Activated naive CD4-positive, alpha-beta T cell (primary cell): Measurements from ENCODE around the gene EBF3.

ENCODE experiments used
- DNase-seq, 4 experiments: peaks; one replicate each; lab custom pipeline; 2025; lab: John Stamatoyannopoulos, UW

The EBF3 gene

DNA sequence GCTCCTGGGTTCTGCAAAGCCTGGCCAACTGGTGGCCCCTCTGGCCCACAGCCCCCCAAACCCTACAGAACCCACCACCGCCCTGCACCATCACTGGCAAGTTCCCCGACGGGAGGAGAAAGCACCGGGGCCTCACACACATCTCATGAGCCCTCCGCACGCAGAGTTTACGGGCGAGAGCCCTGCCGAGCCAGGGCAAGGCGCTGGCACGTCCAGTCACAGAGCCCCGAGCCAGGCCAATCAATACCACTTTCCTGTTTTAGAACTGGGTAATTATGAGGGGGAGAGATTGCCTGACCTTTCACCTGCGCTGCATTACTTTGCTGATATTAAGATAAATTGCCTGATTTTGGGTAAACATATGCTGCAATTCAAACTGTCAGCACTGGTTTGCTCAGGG is 113.3 kb downstream of the EBF3 start:
- DNase-seq = no peak

DNA sequence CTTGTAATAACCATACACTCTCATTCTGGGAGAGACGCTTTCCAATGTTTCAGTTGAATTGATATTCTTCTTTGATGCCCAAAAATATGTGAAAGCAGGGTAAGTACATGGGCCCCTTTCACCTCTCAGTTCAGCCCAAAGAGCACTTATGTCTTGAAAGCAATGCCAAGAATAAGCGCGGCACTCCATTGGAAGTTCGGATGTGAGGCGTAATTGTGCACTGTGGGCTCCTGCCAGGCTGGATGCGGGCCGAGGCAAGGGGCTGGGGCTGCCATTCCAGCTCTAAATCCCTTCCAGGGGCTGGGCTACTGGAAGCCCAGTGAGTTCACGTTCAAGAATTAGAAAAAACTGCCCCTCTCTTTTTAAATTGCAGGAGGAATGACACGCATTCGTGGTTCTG is 113.8 kb downstream of the EBF3 start:
- no peak for DNase-seq

DNA sequence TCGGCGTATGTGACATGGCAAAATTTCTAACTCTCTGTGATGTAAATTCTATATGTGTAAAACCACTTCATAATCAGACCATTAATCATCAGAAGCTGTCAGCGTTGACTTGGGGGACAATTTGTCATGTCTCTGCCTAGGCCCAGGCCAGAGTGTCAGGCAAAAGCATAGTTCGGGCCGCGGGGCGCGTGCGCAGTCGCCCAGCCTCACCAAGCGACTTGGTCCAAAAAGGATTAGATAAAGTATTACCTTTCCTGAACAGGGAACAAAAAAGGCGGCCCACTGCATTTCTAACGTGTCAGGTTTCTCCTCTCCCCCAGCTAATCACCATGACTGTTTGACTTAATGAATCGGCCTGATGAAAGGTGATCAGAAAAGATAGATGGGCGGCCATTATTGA is 114.2 kb downstream of the EBF3 start:
- no peak for DNase-seq

DNA sequence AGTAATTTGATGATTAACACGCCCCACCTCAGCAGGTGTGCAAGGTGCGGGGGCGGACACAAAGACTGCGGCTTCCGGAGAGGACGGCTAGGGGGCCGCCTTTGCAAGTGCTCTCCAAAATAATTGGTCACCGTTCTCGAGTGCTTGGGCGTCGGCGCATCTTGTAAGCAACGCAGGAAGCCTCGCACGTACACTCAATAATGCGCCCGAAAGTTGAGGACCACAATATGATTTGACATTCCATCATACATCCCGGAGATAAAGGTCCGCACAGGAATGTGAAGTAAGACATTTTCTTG is 114.7 kb downstream of the EBF3 start:
- no peak for DNase-seq

DNA sequence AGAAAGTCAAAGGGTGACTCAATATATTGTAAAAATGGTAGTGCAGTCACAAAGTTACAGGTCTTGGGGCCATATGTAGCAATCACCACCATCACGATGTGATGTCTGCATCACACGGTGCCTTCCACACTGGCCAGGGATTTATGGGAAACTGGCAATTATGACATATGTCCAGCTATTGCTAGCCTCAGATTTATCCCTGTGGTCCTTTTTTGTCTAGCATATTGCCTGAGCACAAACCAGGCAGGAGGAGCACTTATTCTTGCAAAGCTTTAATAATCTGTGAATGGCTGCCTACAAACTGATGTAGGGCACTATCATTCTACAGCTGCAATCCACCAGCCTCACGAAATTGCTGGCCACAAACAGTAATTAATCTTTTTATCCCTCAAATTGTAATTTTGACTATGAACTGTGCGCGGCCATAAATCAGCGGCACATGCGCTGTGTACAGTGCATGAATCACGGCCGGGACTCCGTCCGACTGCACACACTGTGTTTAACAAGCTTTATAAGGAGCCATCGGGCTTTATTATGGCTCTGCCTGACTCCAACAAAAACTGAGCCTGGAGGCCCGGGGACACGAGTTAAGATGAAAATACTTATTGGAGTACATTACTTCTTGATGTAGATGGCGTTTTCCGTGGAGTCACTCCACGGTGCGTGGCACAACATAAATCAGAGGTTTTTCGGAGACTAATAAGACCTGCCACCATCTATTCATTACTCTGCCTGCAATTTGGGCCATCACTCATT is 115.2 kb downstream of the EBF3 start:
- no peak for DNase-seq

DNA sequence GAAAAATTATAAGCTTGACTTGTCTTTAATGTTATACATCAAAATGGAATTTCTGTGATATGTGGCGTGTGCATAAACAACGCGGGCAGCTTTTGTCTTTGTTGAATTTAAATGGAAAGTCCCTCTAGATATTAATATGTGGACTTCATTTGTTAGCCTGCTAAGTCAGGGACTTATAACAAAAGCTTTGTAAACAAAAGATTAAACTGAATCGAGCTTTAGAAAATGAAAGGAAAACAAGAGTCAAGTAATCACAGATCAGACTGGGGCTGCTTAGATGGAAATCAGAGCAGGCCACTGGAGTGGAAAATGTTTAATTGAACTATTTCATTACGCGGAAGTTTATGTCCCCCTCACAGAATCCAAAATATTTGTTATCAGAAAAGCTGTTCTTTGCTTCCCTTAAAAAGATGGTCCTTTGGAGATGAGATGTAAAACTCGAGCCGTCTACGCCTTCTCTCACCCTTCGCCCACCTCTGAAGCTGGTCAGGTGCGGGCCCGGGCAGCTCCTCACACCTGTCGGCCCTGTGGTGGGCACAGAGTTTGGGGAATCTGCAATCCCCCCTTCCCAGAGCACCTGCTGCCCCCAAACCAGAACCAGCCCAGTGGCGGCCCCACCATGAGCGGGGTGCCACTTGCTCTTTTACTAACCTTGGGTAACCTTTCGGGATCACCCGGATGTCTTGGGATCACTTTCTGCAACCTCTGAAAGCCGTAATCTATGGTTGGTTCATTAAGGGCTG is 116.2 kb downstream of the EBF3 start:
- no peak for DNase-seq

DNA sequence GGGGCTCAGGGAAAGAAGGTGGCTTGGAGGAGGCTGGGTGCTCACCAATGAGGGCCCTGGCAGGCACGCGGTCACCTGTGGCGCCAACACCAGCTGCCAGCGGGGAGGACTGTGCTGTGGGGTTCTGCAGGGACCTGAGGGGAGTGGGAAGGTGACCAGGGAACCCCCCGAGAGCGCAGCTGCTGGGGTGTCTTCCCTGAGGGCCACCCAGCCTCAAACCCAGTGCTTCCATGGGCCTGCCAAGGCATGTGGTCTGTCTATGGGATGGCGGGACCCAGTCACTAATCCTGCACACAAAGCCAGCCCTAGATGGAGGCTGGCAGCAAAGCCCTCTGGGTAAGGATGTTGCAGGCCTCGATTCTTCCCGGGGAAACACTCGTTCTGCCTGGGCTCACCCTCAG is 117.1 kb downstream of the EBF3 start:
- DNase-seq = no peak

DNA sequence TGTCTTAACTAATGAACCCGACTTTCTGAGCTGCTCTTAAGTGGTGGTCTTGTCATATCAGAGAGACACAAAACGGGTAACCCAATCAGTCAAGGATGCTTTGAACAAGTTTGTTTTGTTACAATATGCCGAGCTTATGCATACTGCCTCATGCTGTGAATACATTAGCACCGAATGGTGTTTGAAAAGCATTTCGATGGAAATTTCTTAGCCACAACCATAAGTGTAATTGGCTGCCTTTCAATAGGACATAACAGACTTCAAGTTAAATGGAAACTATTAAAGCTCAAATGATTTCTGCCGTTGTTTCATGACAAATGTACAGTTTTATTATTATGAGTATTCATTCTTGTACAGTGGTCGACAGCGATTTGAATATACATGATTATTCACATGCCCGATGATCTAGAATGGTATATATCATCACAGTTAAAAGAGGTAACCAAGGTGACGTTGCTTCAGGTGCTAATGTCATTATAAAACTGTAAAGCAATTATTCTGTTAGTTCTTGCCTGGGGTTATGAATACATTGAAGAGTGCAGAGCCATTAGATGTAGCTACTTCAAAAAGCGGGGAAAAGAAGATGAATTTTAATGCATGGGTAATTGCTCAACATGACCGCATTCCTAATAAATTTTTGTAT is 118.8 kb downstream of the EBF3 start:
- no peak for DNase-seq

DNA sequence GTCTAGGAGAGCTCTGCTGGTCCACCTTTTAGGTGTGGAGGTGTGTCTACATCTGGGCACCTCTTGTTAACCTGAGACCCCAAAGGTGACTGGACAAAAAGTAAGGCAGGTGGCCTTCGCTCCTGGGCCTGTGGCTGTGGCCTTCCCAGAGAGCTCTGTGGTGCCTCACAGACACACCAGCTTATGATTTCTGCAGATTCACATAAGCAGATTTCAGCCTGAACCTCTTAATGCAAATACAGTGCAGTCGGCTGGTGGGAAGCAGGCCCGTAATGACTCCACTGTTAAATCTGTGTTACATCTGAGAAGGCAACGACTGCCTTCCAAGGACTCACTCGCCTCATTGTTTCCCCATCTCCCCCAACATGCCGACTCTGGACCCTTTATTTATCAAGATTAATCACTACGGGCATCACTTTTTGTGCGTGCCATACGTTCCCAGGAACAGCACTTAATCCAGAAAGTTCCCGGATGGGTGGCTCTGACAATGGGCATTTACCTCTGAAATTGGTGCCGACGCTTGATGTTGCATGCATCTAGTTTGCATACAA is 119.8 kb downstream of the EBF3 start:
- no peak for DNase-seq

DNA sequence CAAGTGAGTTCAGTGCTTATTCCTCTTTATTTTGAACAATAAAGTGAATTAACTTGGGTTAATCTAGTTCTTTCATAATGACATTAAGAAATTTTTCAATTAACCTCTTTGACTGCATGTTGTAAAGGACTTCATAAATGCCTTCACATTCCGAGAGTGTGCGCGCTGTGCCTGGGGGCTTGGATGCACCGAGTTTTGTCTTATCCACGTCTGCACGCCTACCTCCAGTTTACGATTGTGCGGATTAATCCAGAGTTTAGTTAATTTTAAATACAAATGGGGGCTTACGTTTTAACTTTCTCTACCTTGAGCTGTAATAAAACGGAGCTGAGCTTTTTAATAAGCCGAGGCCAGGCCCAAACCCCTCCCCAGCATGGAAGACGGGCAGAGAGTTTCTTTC is 120.4 kb downstream of the EBF3 start:
- DNase-seq = no peak

DNA sequence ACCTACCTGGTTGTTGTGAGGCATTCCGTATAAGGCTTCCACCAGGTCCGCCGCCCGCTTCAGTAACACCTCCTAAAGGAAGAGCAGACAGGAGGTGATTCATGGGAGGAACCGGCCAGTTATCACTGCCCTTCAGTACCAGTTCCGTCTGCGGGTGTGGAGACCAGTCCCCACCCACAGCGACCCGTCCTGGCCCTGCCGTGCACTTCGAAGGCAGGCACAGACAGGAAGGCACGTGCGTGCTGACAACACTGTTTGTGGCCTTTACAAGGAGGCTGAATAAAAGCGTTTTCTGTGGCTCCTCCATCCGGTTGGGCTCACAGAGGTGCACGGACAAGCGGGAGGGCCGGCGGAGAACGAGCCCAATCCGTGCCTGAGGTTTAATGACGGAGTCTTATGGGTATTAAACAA is 120.9 kb downstream of the EBF3 start:
- DNase-seq = no peak

DNA sequence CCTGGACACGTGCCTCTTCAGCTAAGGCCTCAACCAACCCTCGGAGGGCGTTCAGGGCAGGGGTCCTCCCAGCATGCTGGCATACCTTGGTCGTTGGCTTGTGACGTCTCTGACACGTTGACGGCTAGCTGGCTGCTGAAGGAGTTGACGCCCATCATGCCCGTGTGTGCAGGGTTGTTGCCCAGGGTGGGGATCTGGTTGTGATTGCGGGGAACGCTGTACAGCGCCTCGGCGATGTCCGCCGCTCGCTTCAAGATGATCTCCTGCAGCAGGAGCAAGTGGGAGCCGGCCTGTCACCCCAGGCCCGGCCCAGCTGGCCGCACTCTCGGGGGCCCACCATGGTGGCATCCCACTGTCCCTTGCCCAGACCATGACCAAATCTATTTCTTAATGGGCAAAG is 122.0 kb downstream of the EBF3 start:
- DNase-seq = no peak

DNA sequence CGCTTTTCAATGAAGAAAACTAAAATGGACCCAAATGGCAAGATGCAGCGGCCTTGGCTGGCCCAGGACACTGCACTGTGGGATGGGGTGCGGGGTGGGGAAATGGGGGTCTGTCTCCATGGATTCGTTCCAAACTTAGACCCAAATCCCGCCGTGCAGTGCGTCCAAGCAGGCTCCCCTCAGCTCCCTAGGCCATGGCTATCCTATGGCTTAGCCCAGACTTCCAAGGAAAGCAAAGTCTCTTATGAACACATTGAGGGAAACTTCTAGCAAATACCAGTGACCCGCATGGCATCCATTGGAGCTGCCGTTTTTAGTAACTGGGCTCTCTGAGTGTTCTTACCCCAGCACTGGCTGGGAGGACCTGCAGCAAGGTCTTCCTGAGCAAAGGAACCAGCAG is 122.5 kb downstream of the EBF3 start:
- no peak for DNase-seq

DNA sequence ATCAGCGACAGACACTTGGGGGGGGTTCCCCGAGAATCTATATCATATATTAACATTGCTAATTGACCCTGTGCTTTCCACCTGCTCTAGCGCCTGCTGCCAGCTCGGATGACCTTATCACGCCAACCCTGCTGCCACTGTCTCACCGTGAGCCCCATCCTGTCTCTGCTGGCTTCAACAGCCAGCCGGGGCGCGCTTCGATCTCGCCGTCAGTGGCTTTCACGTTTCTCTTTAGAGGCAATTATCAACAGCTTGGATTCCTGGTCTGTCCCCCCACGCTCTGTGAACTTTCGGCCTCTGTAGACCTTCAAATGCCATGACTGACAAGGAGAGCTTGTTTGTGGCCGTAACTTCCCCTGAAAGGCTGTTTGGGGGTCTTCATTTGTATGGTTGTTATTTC is 123.0 kb downstream of the EBF3 start:
- DNase-seq = no peak

DNA sequence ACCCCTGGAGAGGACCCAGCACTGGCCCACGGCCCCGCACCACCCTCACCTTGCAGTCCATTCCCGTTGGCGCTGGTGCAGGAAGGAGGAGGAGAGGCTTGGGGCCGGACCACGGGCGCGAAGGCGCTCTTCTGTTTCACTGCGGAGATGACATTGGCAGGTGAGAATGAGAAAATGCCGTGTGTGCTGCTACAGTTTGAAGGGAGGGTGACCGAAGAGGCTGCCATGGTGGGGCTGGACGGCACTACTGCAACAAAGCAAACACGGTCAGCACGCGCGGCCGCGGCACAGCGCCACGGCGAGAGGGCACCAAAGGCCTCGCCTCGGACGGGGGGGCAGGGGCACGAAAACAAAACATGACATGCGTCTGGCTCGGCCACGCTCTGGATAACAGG is 123.9 kb downstream of the EBF3 start:
- DNase-seq = no peak

DNA sequence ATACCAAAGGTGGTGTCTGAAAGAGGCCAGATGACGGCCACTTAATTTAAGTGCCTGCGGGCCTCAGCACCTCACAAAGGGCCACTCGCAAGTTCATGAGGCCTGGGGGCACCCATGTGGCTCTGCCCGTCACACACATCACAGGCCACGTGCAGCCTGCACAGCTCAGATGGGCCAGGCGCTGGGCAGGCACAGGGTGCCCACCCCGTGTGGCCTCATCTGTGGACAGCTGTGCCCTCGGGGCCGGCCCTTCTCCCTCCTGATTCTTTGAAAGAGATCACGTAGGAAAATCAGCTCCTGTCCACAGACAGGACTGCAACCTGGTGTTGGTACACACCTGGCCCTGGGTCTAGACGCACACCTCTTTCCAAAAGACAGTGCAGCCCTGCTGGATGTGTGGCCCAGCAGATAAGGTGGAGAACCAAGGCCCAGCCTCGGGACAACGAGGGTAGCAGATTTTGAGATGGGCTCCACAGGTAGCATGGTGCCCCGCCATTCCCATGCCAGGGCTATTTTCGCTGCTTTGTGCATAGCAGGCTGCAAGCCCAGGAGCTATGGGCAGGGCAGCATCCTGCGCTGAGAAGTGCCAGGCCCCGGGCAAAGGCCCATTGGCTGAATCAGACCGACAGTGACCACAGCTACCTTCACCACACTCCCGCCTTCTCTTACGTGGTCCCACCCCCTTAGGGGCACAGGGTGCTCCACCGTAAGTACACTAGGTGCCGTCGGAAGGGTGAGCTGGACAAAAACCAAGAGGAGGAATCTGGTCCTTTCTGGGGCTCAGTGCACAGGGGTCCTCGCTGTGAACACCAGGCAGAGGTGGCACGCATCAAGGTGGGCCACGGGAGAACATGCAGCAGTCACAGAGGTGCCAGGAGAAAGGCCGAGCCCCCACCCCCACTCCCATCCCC is 124.5 kb downstream of the EBF3 start:
- no peak for DNase-seq

DNA sequence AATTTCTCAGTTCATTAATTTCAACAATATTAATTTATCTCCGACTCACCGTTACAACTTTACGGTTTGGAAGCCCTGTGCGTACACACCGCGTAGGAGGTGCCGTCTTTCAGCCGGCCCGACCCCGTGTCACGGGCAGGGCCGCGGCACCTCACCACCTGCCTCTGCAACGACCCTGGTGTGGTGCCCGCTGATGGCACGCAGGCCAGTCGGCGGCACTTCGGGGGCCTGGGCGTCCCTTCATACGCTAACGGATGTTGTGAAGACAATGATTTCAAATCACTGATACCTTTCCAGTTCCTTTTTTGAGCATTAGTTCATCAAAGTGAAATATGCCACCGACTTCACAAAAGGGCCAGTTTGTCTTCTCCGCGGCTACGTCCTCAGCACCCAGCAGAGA is 125.3 kb downstream of the EBF3 start:
- DNase-seq = no peak

DNA sequence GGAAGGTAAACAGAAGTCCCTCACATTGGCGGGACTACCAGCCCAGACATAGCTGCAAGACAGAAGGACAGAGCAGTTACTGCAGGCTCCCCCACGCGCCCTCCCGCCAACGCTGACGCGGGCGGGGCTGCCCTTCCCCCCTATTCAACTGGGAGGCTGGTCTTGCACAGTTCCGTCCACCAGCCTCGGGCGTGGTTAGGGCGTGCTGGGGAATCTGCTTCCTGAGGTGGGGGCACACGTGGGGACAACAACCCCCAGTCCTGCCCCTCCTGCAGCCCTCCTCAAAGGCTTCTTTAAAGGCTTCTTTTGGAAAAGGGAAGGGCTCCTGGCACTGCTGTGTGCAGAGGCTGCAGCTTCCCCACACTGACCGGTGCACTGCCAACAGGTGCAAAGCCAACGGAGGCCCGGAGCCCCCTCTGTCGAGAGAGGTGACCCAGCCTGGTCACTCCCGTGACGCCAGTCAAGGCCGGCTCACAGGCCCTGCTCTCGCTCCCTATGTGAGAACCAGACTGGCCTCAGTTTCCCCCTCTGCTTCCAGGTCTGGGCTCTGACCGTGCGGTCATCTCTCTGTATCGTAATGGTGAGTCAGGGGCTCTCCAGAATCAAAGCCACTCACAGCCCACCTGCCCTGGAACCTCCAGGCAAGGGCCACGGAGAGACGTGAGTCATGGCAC is 126.0 kb downstream of the EBF3 start:
- no peak for DNase-seq

DNA sequence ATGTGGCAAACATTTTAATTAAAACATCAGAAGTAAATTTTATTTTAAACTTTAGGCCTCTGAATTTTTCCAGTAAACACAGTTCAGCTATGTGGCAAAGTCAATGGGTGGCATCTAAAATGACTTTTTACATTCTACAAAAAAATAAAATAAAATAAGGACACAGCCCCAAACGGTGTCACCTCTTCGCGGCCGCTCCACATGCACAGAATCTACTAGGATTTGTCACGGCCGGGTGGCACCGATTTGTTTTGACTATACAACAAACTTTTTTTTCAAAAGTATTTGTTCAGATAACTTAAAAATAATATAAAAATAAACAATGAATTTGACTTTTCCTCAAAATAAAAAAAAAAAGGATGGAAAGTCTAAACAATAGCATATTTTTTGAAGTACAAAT is 127.8 kb downstream of the EBF3 start:
- no peak for DNase-seq

DNA sequence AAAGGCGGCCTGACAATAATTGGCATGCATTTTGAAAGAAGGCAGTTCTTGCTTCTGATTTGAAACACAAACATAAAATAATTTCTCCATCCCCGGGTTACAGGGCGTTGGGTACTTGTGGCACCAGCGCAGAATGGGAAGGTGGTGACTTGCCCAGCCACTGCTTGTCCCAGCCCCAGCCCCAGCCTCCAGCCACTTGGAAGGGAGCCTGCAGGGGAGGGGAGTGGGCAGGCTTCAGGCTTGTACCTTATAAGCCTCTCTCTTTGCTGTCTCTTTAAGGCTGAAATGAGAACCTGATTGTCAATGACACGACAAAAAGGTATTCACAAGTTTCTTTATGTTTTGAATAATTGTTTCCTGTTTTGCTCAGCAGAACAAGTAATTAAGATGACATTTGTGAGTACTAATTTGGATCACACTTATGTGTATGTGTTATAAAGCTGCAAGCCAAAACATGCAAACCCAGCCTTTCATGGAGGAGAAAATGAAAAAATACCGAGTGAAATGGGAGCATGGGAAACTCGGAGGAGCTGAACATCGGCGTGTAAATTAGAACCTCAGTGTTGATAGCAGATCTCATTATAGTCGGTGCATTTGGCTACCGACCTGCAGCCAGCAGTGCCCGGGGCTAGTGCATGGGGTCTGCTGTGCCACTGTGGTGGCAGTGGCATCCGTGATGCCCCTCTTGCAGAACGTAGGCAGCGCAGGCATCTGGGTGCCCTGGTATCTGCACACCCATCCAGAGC is 129.9 kb downstream of the EBF3 start:
- no peak for DNase-seq

DNA sequence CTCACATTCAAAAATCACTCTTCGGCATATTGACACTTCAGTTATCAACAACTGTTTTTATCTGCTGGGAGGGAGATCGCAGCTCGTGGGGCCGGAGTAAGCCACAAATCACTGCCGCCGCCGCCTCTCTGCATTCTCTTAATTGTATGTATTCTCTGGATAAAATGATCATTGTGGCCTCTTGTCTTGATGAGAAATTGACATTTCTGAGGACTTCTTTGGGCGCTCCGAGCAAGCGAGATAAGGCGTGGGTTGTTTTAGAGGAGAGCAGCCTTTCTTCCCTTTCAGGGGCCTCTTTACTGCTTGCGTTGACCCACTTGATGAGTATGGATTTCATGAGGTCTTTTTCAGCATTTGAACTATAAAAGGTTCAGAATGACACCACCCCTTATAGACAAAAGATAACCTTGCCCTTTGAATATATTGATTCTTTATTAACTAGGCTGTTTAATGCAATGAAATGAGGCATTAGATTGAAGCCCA is 130.6 kb downstream of the EBF3 start:
- DNase-seq = no peak
